Measurements from ENCODE around the gene ATP6V1A. TPM values are rescaled to one million over a fixed set of nuclear protein-coding genes. Genes with fewer than 3 reads are reported as not detected.

ATP6V1A gene
- polyA plus RNA-seq, 1 of the 3 experiments (the other 2 are of a cell fraction), result 12.1 TPM

GRCh38 chr3:113754494-113755159 is 7.8 kb downstream of the ATP6V1A start:
- H3F3A ChIP-seq (replicated peaks; ENCODE audit: insufficient read depth), result peaks cover 9% of the 10 kb centered on the region
- 95% methylated on average over 5 of the region's 5 CpGs for whole genome bisulfite sequencing (ENCODE audit: low lambda C conversion rate)
- no peaks in the 10 kb centered on the region for H3K9me2 ChIP-seq
- H3K4me3 ChIP-seq (ENCODE audit: low read depth in 2 of 2, low read length in 1 of 2), result no peak overlapping the region
- no peaks in the 10 kb centered on the region for H3K27me3 ChIP-seq (ENCODE audit: insufficient read depth)
- H3K9ac ChIP-seq, result no peak overlapping the region
- TF ChIP-seq TCF12 (IDR thresholded peaks at IDR 0.05), result no peak
- no peak for TF ChIP-seq CHD2 (IDR thresholded peaks at IDR 0.05; ENCODE audit: low read length, partially characterized antibody)
- no peak for TF ChIP-seq EZH2phosphoT487 (IDR thresholded peaks at IDR 0.05; ENCODE audit: borderline replicate concordance, low read depth)
- no peak for TF ChIP-seq TAF1 (IDR thresholded peaks at IDR 0.05; ENCODE audit: borderline replicate concordance, low read depth, low read length)
- TF ChIP-seq RAD21 (IDR thresholded peaks at IDR 0.05; ENCODE audit: low read length), result no peak
- TF ChIP-seq NRF1 (IDR thresholded peaks at IDR 0.05; ENCODE audit: low read depth, low read length), result no peak
- no peak for TF ChIP-seq USF2 (IDR thresholded peaks at IDR 0.05; ENCODE audit: borderline replicate concordance, low read depth, low read length)
- no peak for TF ChIP-seq MAX (IDR thresholded peaks at IDR 0.05; ENCODE audit: low read depth)
- no peak overlapping the region for H3K27ac ChIP-seq (ENCODE audit: low read depth in 2 of 2, low read length in 1 of 2)
- no peak overlapping the region for H2AFZ ChIP-seq (ENCODE audit: low read depth)
- H3K4me2 ChIP-seq, result no peak overlapping the region
- peaks cover 0 to 6% of the 10 kb centered on the region in 2 experiments for H3K36me3 ChIP-seq (replicated peaks in 1 of 2; ENCODE audit: control insufficient read depth in 1 of 2, insufficient read depth in 2 of 2, low read length in 1 of 2)
- POLR2A ChIA-PET, result no interaction called here
- H3K79me2 ChIP-seq (ENCODE audit: insufficient read depth), result peaks cover 31% of the 10 kb centered on the region
- no peaks in the 10 kb centered on the region for H4K20me1 ChIP-seq (ENCODE audit: insufficient read depth)
- H3K9me3 ChIP-seq, result no peaks in the 10 kb centered on the region
- CTCF ChIA-PET, result interaction anchor here (0.7 kb wide), 1 partner anchor 10 kb away, joined by 3 read pairs; no protein-coding TSS in a partner anchor
- no peaks in the 10 kb centered on the region for H3K4me1 ChIP-seq (ENCODE audit: control insufficient read depth in 1 of 2, insufficient read depth in 2 of 2, low read depth in 1 of 2, low read length in 1 of 2)
- DNase-seq, result no peak

GRCh38 chr3:113758389-113759024 is 11.7 kb downstream of the ATP6V1A start:
- no peaks in the 10 kb centered on the region for H3K4me1 ChIP-seq (ENCODE audit: control insufficient read depth in 1 of 2, insufficient read depth in 2 of 2, low read depth in 1 of 2, low read length in 1 of 2)
- H3K27me3 ChIP-seq (ENCODE audit: insufficient read depth), result no peaks in the 10 kb centered on the region
- peaks cover 20% of the 10 kb centered on the region for H3K79me2 ChIP-seq (ENCODE audit: insufficient read depth)
- no peaks in the 10 kb centered on the region for H3K9me3 ChIP-seq
- no peaks in the 10 kb centered on the region for H3K9me2 ChIP-seq
- H3F3A ChIP-seq (replicated peaks; ENCODE audit: insufficient read depth), result peaks cover 9% of the 10 kb centered on the region
- ChIA-PET CTCF (interaction anchor here (1.1 kb wide), 1 partner anchor 14 kb away, joined by 3 read pairs; no protein-coding TSS in a partner anchor), POLR2A (no interaction called here)
- H3K9ac ChIP-seq, result no peak overlapping the region
- no peak overlapping the region for H2AFZ ChIP-seq (ENCODE audit: low read depth)
- no peak overlapping the region for H3K27ac ChIP-seq (ENCODE audit: low read depth in 2 of 2, low read length in 1 of 2)
- no peaks in the 10 kb centered on the region for H4K20me1 ChIP-seq (ENCODE audit: insufficient read depth)
- H3K4me2 ChIP-seq, result no peak overlapping the region
- no peak overlapping the region for H3K4me3 ChIP-seq (ENCODE audit: low read depth in 2 of 2, low read length in 1 of 2)
- DNase-seq, result no peak
- peaks cover 0 to 6% of the 10 kb centered on the region in 2 experiments for H3K36me3 ChIP-seq (replicated peaks in 1 of 2; ENCODE audit: control insufficient read depth in 1 of 2, insufficient read depth in 2 of 2, low read length in 1 of 2)
- WGBS (ENCODE audit: low lambda C conversion rate), result 98% methylated on average over 1 of the region's 1 CpG
- no peak for TF ChIP-seq FOSL2 (IDR thresholded peaks at IDR 0.05; ENCODE audit: borderline replicate concordance, low read depth)
- no peak for TF ChIP-seq MXI1 (IDR thresholded peaks at IDR 0.05; ENCODE audit: low read depth, low read length)
- TF ChIP-seq PBX3 (IDR thresholded peaks at IDR 0.05), result no peak
- no peak for TF ChIP-seq USF1 (IDR thresholded peaks at IDR 0.05; ENCODE audit: borderline replicate concordance, low read depth)
- TF ChIP-seq TEAD4 (IDR thresholded peaks at IDR 0.05; ENCODE audit: borderline replicate concordance, insufficient read depth), result no peak
- no peak for TF ChIP-seq ZBTB33 (IDR thresholded peaks at IDR 0.05; ENCODE audit: borderline replicate concordance, low read depth)
- TF ChIP-seq CHD2 (IDR thresholded peaks at IDR 0.05; ENCODE audit: low read length, partially characterized antibody), result no peak
- TF ChIP-seq NFIC (IDR thresholded peaks at IDR 0.05; ENCODE audit: borderline replicate concordance), result no peak
- no peak for TF ChIP-seq RFX5 (IDR thresholded peaks at IDR 0.05; ENCODE audit: low read length)
- TF ChIP-seq TAF1 (IDR thresholded peaks at IDR 0.05; ENCODE audit: borderline replicate concordance, low read depth, low read length), result no peak
- TF ChIP-seq FOXM1 (IDR thresholded peaks at IDR 0.05; ENCODE audit: low read depth), result no peak
- TF ChIP-seq EZH2phosphoT487 (IDR thresholded peaks at IDR 0.05; ENCODE audit: borderline replicate concordance, low read depth), result no peak
- TF ChIP-seq RCOR1 (IDR thresholded peaks at IDR 0.05; ENCODE audit: low read length), result no peak
- no peak for TF ChIP-seq EP300 (IDR thresholded peaks at IDR 0.05; ENCODE audit: borderline replicate concordance in 1 of 2, low read depth in 1 of 2, low read length in 1 of 2)
